ENCODE data around the gene DNAH17.

DNAH17 gene

GRCh38 chr17:78502611-78503148 lies 74.5 kb downstream of the DNAH17 start (continued):
- no peak for TF ChIP-seq POU6F1 (CRISPR knock-in tag; IDR thresholded peaks at IDR 0.05; ENCODE audit: borderline replicate concordance, low read depth)

- no peak for TF ChIP-seq SNAI2 (CRISPR knock-in tag; IDR thresholded peaks at IDR 0.05)
- no peak for TF ChIP-seq ESRRG (CRISPR knock-in tag; IDR thresholded peaks at IDR 0.05)
- TF ChIP-seq TSHZ2 (CRISPR knock-in tag; IDR thresholded peaks at IDR 0.05) = no peak
- no peak for TF ChIP-seq ZFP3 (CRISPR knock-in tag; IDR thresholded peaks at IDR 0.05)
- TF ChIP-seq ZC3H10 (CRISPR knock-in tag; IDR thresholded peaks at IDR 0.05) = no peak
- TF ChIP-seq CSRNP3 (CRISPR knock-in tag; IDR thresholded peaks at IDR 0.05) = no peak
- TF ChIP-seq ZNF565 (CRISPR knock-in tag; conservative IDR thresholded peaks at IDR 0.05; ENCODE audit: low read depth) = no peak
- no peak for TF ChIP-seq BACH2 (CRISPR knock-in tag; IDR thresholded peaks at IDR 0.05; ENCODE audit: borderline replicate concordance)
- TF ChIP-seq ZNF70 (CRISPR knock-in tag; IDR thresholded peaks at IDR 0.05) = no peak
- no peak for TF ChIP-seq POU6F1 (CRISPR knock-in tag; IDR thresholded peaks at IDR 0.05; ENCODE audit: borderline replicate concordance, low read depth)
- TF ChIP-seq CREB5 (CRISPR knock-in tag; IDR thresholded peaks at IDR 0.05; ENCODE audit: low read depth) = no peak
- no peak for TF ChIP-seq TOX (CRISPR knock-in tag; IDR thresholded peaks at IDR 0.05; ENCODE audit: borderline replicate concordance)
- TF ChIP-seq PPARA (CRISPR knock-in tag; IDR thresholded peaks at IDR 0.05; ENCODE audit: borderline replicate concordance) = no peak
- no peak for TF ChIP-seq TCF4 (CRISPR knock-in tag; IDR thresholded peaks at IDR 0.05; ENCODE audit: borderline replicate concordance)
- TF ChIP-seq ARNTL (CRISPR knock-in tag; IDR thresholded peaks at IDR 0.05; ENCODE audit: borderline replicate concordance, low read depth) = no peak
- no peak for TF ChIP-seq RARB (CRISPR knock-in tag; IDR thresholded peaks at IDR 0.05)
- TF ChIP-seq ISL1 (CRISPR knock-in tag; IDR thresholded peaks at IDR 0.05) = no peak
- TF ChIP-seq CSDC2 (CRISPR knock-in tag; IDR thresholded peaks at IDR 0.05) = no peak
- TF ChIP-seq ZFP30 (CRISPR knock-in tag; IDR thresholded peaks at IDR 0.05) = no peak
- no peak for TF ChIP-seq OSR1 (CRISPR knock-in tag; IDR thresholded peaks at IDR 0.05)
Observed at GRCh38 chr17:78501241-78502036, 75.8 kb downstream of the DNAH17 start.

GRCh38 chr17:78500806-78501205 lies 76.4 kb downstream of the DNAH17 start:
- TF ChIP-seq TOX (CRISPR knock-in tag; IDR thresholded peaks at IDR 0.05; ENCODE audit: borderline replicate concordance) (no peak), SNAI2 (CRISPR knock-in tag; IDR thresholded peaks at IDR 0.05) (no peak), TSHZ2 (CRISPR knock-in tag; IDR thresholded peaks at IDR 0.05) (no peak), OSR1 (CRISPR knock-in tag; IDR thresholded peaks at IDR 0.05) (no peak), CREB5 (CRISPR knock-in tag; IDR thresholded peaks at IDR 0.05; ENCODE audit: low read depth) (no peak), CSDC2 (CRISPR knock-in tag; IDR thresholded peaks at IDR 0.05) (no peak), BACH2 (CRISPR knock-in tag; IDR thresholded peaks at IDR 0.05; ENCODE audit: borderline replicate concordance) (no peak), PATZ1 (CRISPR knock-in tag; IDR thresholded peaks at IDR 0.05; ENCODE audit: borderline replicate concordance) (no peak)
- no peak for ATAC-seq

More at GRCh38 chr17:78501241-78502036, 75.8 kb downstream of the DNAH17 start:
- ATAC-seq = no peak

All from SK-N-SH treated with all-trans-retinoic acid at 6 μM for 48 hours (cell line).